AG10803 (cell line): ENCODE results near the gene CACNA1D.

Experiments used
- DNase-seq: peaks from one replicate; pipeline ENCODE4 v3.0.0; 2010; ENCODE audit warnings: low read depth
- H3K4me3 ChIP-seq: 2 replicates; pipeline ENCODE4 v1.5.1; 2011; ENCODE audit warnings: mild to moderate bottlenecking, low read length, control low read depth
- TF ChIP-seq, protein P1 (sequence below): conservative IDR thresholded peaks from 2 replicates; pipeline ENCODE4 v1.5.1; 2011; ENCODE audit warnings: mild to moderate bottlenecking, low read length, control low read depth, inconsistent platforms

The CACNA1D gene

DNA sequence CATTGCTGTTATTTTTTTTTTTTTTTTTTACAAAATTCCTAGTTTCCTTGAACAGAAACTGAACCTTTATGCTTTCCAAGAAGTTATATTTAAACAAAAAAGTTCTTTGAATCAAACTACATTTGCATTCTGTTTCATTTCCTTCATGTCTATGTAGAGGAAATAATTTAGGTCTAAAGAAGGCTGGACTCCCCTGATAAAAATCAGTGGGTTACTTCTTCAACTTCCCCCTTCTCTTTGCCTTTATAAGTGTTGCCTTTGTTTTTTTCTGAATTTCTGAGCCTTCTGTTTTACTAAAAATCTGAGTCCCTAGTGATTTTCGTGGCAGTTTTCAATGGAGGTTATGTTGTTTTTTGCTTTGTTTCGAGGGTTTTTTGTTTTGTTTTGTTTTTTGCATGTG lies 199.0 kb downstream of the CACNA1D start:
- TF ChIP-seq, protein P1, sequence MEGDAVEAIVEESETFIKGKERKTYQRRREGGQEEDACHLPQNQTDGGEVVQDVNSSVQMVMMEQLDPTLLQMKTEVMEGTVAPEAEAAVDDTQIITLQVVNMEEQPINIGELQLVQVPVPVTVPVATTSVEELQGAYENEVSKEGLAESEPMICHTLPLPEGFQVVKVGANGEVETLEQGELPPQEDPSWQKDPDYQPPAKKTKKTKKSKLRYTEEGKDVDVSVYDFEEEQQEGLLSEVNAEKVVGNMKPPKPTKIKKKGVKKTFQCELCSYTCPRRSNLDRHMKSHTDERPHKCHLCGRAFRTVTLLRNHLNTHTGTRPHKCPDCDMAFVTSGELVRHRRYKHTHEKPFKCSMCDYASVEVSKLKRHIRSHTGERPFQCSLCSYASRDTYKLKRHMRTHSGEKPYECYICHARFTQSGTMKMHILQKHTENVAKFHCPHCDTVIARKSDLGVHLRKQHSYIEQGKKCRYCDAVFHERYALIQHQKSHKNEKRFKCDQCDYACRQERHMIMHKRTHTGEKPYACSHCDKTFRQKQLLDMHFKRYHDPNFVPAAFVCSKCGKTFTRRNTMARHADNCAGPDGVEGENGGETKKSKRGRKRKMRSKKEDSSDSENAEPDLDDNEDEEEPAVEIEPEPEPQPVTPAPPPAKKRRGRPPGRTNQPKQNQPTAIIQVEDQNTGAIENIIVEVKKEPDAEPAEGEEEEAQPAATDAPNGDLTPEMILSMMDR, result no peak
- no peak for DNase-seq
- no peak overlapping the region for H3K4me3 ChIP-seq

DNA sequence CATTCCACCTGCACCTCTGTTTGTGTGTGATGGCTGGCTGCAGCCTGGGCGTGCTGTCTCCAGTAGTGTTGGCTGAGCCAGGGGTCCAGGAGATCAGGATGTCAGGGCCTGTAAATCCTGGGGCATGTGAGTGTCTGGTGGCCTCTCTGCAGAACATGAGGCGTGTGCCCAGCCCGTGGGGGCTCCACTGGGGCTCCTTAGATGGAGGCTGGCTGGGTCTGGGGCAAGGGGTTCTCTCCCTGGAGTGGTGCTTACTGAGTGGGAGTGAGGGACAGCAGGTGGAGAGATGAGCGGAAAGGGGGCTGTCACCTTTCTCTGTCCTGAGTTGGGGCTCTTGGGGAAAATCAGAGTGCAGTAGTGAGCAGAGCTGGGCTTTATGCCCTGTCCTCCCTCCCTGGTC lies 199.6 kb downstream of the CACNA1D start:
- TF ChIP-seq, protein P1, result no peak
- DNase-seq, result no peak
- H3K4me3 ChIP-seq, result no peak overlapping the region

DNA sequence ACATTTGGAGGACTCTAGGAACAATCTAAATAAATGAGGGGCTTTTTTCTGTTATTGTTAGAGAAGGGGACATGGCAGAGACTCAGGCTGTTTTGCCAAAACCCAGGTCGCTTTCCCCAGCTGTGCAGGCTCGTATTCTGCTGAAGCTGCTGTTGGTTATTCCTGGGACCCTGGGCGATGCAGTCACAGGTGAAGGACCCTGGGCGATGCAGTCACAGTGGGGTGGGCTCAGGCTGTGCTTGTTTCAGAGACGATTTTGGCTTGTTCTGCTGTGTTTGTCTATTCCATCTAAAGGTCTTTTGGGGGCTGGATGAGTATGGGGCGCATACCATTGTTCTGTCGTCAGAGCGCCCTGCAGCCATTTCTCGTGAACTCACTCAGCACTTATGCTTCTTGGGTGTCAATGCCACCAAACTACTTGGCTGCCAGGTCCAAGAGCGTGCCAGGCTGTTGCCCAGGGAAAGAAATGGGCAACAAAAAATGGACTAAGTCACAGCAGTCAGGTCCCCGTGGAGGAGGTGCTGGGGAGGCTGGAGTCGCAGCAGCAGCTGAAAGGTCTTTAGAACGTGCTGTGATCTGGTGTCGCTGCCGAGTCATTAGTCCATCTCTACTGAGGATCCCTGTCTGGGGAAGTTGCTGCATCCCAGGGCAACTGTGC lies 200.4 kb downstream of the CACNA1D start:
- DNase-seq, result no peak
- TF ChIP-seq, protein P1, result no peak
- H3K4me3 ChIP-seq, result no peak overlapping the region

DNA sequence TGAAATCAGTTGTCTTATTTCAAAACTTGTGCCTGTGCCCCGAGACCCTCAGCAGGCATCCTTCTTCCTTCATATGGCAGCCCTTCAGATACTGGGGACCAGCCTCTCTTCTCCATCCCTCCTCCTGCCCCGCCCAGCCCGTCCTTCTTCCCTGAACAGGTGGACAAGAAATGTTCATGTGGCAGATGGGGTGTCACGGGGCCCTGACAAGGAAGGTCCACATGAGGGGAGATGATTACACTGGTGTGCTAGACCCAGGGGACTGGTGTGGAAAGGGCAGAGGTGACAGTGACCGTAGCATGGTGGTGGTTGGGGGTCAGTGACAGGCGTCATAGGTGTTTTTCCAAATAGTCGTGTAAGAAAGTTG lies 200.9 kb downstream of the CACNA1D start:
- TF ChIP-seq, protein P1, result no peak
- H3K4me3 ChIP-seq, result no peak overlapping the region
- no peak for DNase-seq

DNA sequence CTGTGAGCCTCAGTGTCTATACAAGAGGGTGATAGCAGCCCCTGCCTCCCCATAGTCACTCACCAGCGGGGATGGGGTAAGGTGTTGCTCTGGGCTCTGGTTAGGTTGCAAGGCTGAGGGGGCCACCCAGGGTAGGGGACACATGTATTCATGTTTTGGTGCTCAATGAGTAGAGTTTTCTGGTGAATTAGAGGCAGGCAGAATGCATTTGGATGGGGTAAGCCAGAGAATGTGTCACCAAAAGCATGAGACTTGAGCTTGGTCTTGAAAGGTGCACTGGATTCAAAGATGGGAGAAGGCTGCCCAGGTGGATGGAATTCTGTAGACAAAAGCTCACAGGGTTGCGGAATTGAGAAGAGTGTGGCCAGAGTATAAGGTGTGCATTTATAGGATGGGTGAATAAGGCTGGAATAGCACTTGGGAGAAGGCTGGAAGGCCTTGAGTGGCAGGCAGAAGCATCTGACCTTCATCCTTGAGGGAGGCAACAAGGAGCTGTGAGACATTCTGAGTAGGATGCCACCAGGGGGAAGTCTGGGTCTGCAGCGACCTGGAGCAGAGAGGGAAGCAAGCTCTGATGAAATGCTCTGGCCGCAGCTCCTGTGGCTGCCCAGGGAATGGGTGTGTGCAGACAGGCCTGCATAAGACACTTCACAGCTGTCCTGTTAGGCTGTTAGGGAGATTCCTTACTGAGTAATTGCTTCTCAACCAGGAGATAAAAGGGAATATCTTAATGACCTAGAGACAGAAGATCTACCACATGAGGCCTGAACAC lies 202.2 kb downstream of the CACNA1D start:
- no peak overlapping the region for H3K4me3 ChIP-seq
- TF ChIP-seq, protein P1, result peak; percentile 41
- peak; percentile 47 for DNase-seq

DNA sequence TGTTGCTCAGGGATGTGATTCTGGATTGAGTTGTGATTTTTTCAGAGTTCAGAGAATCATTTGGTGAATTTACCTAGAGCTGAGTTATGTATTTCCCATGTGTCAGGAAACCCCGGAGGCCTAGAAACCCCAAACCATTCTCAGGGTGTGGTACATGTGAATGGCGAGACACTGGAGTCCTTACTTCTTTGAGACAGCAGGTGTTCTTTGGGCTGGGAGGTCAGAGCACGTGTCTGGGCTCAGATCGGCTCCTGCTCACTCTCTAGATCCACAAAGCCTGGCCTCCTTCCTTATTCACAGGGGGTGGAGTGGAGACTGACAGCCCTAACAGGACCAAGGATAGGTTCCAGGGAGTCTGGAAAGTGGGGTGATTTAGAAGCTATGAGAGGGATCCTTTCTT lies 206.0 kb downstream of the CACNA1D start:
- TF ChIP-seq, protein P1, result no peak
- DNase-seq, result no peak
- H3K4me3 ChIP-seq, result no peak overlapping the region

DNA sequence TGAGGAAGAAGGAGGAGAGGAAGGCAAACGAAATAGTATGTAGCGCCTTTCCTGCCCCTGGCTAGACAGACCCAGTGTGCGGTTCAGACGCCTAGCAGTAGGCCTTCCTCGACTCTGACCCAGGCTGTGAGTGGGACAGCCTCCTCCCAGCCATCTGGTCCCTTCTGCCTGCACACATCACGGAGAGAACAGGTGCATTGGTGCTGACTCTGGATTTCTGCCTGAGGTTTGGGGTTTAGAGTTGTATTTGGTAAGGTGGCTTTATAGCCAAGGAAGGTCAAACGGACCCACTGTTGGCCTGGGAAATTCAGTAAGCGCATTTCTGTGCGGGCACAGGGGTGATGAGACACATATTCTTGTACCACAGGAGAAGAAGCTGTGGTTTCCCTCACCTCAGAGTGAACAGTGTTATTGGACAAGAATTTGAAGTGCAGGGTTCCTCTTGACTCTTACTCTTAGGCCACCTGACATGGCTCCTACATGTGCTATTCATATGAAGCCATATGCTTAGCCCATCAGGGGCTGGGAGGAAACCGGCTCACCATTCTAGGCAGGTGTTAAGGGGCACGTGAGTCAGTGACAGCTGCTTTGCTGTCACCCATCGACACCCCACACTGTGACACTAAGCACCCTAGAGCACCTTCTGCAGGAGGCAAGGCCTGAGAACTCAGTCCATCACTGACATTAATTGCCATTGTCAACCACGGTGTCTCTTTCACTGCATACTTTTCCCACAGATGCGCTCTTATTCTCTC lies 208.5 kb downstream of the CACNA1D start:
- TF ChIP-seq, protein P1, result no peak
- no peak overlapping the region for H3K4me3 ChIP-seq
- no peak for DNase-seq
